ENCODE data around the gene STAT4.

GRCh38 chr2:190982262-190983034 is 168.3 kb downstream of the STAT4 start:
- TF ChIP-seq, protein P1, sequence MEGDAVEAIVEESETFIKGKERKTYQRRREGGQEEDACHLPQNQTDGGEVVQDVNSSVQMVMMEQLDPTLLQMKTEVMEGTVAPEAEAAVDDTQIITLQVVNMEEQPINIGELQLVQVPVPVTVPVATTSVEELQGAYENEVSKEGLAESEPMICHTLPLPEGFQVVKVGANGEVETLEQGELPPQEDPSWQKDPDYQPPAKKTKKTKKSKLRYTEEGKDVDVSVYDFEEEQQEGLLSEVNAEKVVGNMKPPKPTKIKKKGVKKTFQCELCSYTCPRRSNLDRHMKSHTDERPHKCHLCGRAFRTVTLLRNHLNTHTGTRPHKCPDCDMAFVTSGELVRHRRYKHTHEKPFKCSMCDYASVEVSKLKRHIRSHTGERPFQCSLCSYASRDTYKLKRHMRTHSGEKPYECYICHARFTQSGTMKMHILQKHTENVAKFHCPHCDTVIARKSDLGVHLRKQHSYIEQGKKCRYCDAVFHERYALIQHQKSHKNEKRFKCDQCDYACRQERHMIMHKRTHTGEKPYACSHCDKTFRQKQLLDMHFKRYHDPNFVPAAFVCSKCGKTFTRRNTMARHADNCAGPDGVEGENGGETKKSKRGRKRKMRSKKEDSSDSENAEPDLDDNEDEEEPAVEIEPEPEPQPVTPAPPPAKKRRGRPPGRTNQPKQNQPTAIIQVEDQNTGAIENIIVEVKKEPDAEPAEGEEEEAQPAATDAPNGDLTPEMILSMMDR (conservative IDR thresholded peaks at IDR 0.05; ENCODE audit: low read depth, low read length) = no peak
- no peak for TF ChIP-seq EZH2 (IDR thresholded peaks at IDR 0.05; ENCODE audit: borderline replicate concordance, low read depth, low read length, poor library complexity, severe bottlenecking)

All from A673 (cell line).